ENCODE data around the gene MCM3AP.
A peak's percentile ranks its signal among the peaks of the same experiment; 100 is the strongest.

The MCM3AP gene

DNA sequence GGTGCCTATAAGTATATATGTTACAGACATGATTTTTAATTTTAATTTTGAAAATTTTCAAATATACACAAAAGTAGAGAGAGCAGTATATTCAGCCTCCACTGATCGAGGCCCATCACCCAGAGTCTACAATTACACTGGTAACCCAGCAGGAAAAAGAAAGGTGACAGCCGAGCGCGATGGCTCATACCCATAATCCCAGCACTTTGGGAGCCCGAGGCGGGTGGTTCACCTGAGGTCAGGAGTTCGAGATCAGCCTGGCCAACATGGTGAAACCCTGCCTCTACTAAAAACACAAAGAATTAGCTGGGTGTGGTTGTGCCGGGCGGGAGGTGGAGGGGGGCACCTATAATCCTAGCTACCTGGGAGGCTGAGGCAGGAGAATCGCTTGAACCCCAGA lies 2.1 kb upstream of the MCM3AP start:
- TF ChIP-seq, protein P1, sequence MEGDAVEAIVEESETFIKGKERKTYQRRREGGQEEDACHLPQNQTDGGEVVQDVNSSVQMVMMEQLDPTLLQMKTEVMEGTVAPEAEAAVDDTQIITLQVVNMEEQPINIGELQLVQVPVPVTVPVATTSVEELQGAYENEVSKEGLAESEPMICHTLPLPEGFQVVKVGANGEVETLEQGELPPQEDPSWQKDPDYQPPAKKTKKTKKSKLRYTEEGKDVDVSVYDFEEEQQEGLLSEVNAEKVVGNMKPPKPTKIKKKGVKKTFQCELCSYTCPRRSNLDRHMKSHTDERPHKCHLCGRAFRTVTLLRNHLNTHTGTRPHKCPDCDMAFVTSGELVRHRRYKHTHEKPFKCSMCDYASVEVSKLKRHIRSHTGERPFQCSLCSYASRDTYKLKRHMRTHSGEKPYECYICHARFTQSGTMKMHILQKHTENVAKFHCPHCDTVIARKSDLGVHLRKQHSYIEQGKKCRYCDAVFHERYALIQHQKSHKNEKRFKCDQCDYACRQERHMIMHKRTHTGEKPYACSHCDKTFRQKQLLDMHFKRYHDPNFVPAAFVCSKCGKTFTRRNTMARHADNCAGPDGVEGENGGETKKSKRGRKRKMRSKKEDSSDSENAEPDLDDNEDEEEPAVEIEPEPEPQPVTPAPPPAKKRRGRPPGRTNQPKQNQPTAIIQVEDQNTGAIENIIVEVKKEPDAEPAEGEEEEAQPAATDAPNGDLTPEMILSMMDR (IDR thresholded peaks at IDR 0.05): no peak
- Mint-ChIP-seq H3K27ac (no peak overlapping the region), H3K36me3 (ENCODE audit: low read depth) (peaks cover 59% of the 10 kb centered on the region)

DNA sequence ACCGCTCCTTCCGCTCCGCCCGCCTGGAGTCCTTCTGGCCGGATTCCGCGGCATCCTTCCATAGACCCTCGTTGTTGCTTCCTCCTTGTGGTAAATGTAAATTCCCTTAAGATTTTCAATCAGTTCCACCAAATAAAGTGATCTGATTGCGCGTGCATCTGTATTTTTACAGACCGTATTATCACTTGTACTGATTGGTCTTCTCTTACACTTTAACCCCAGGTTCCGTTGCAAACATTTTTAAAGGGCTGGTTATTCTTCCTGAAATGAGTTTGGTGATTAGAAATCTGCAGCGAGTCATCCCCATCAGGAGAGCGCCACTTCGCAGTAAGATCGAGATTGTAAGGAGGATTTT lies 1.2 kb upstream of the MCM3AP start:
- Mint-ChIP-seq H3K4me1 (peaks cover 55% of the 10 kb centered on the region), H3K36me3 (ENCODE audit: low read depth) (peaks cover 59% of the 10 kb centered on the region), H3K27me3 (ENCODE audit: low read depth, poor library complexity) (no peaks in the 10 kb centered on the region), H3K9me3 (peaks cover 31% of the 10 kb centered on the region), H3K27ac (peak overlapping the region; percentile 95), H3K4me3 (peak overlapping the region; percentile 92)
- no peak for DNase-seq
- TF ChIP-seq, protein P1 (IDR thresholded peaks at IDR 0.05): no peak

More for the DNA sequence above, 2.1 kb upstream of the MCM3AP start:
- DNase-seq: no peak
- H3K4me1 Mint-ChIP-seq: peaks cover 55% of the 10 kb centered on the region
- H3K9me3 Mint-ChIP-seq: peaks cover 37% of the 10 kb centered on the region
- H3K27me3 Mint-ChIP-seq (ENCODE audit: low read depth, poor library complexity): no peaks in the 10 kb centered on the region
- H3K4me3 Mint-ChIP-seq: peak overlapping the region; percentile 92

DNA sequence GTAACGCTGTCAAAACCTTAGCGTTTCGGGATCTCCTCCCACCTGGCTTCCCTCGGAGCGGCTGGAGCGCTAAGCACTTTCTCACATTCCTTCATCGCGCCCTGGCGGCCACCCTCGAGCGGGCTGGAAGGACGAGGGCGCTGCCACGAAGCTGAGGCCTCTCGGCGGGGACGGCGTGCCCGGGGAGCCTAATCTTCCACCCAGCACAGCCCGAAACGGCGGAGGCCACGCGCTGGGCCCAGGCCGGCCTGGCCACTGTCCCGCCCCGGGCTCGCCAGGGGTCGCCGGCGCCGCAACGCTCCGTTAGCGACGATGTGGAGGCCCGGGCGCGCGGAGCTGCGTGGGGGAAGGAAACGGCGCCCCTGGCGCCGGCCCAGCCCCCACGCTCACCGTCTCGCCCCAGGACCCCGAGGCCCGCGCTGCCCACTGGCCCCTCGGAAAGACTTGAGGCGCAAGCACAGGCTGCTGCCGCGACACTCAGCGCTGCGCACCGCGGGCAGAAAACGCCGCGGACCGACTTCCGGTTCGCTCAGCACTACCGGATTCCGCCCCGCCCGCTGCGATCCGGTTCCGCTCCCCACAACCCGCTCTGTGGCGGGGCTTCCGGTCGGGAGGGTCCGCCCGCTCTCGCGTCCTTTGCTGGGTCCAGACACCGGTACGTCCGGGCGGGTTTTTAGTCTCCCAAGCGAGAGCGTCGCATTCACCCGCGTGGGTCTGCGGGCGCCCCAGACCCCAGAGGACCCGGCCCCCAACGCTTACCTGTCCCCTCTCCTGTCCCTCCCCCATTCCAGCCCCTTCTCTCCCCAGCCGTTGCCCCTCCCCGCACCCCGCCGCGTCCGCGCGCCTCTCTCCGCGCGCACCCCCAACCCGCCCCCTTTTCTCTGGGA lies 593 bp upstream of the MCM3AP start, which contains the start of gene YBEY:
Gene YBEY, plus strand, starts transcription at position 582 of the 887 bp plus-strand sequence. CDS start 572 bp downstream, outside the sequence.
- peak within 1 kb of the TSS; percentile 98 for H3K27ac Mint-ChIP-seq
- H3K9me3 Mint-ChIP-seq: peaks cover 26% of the 10 kb centered on the region
- H3K4me1 Mint-ChIP-seq: peaks cover 58% of the 10 kb centered on the region
- peak within 1 kb of the TSS; percentile 92 for H3K4me3 Mint-ChIP-seq
- peak; percentile 88 for DNase-seq
- TF ChIP-seq, protein P1 (IDR thresholded peaks at IDR 0.05): no peak
- no peaks in the 10 kb centered on the region for H3K27me3 Mint-ChIP-seq (ENCODE audit: low read depth, poor library complexity)
- H3K36me3 Mint-ChIP-seq (ENCODE audit: low read depth): peaks cover 59% of the 10 kb centered on the region

DNA sequence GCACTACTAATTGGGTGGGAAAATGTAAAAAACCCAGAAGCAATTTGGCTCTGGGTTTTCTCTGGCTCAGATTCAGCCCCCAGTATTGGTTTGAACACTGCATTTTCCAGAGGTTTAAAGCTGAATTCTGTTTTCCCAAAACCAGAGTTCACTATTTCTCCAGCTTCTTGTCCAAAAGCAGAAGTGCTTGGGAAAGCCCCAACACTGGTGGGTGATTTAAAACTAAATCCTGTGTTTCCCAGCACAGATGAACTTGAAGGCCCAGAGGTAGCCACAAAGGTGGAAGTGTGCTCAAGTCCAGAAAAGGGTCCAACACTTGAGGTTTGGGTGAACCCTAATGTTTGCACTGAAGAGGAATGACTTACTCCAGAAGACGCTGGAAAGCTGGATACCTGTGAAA lies 678 bp downstream of the MCM3AP start:
- Mint-ChIP-seq H3K9me3 (peaks cover 26% of the 10 kb centered on the region), H3K4me3 (peak overlapping the region; percentile 92), H3K27me3 (ENCODE audit: low read depth, poor library complexity) (no peaks in the 10 kb centered on the region), H3K27ac (peak overlapping the region; percentile 98), H3K4me1 (peaks cover 57% of the 10 kb centered on the region), H3K36me3 (ENCODE audit: low read depth) (peaks cover 68% of the 10 kb centered on the region)
- DNase-seq: no peak
- TF ChIP-seq, protein P1 (IDR thresholded peaks at IDR 0.05): no peak

DNA sequence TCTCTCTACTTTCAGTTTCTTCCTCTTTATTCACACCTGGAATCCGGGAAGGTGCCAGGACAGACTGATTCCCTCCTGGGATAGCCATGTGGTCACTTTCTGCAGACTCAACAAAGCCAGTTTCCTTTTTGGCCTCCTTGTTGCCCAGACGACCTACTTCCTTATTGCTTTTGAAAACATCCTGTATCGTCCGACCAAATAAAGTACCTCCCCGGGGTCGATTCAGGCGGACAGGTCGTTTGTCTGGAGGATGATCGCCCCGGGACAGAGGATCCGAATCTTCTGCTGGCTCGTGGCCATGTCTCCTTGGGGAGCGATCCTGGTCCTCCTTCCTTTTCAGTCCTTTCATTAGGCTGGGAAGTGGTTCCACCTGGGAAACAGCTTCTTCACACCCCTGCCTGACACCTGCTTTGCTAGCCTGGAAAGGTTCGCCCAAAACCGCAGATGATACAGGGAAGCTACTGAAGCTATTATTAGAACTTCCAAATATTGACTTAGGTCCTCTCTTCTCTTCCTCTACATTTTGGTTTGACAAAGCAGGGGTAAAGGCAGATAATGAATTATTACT lies 1.2 kb downstream of the MCM3AP start:
- peaks cover 53% of the 10 kb centered on the region for H3K4me1 Mint-ChIP-seq
- peaks cover 26% of the 10 kb centered on the region for H3K9me3 Mint-ChIP-seq
- H3K36me3 Mint-ChIP-seq (ENCODE audit: low read depth): peaks cover 71% of the 10 kb centered on the region
- H3K27ac Mint-ChIP-seq: peak overlapping the region; percentile 64
- no peaks in the 10 kb centered on the region for H3K27me3 Mint-ChIP-seq (ENCODE audit: low read depth, poor library complexity)
- H3K4me3 Mint-ChIP-seq: peak overlapping the region; percentile 74
- TF ChIP-seq, protein P1 (IDR thresholded peaks at IDR 0.05): no peak
- no peak for DNase-seq

All from nephron progenitor cell (in vitro differentiated cells).